PFSK-1 (cell line): ENCODE results near the gene MED23.

Experiments used
- FOXP2 ChIP-seq: optimal IDR thresholded peaks from 2 replicates; pipeline ENCODE3; 2011; ENCODE audit warnings: borderline replicate concordance, control low read depth, inconsistent platforms; ENCODE audit not compliant: insufficient read depth; ENCODE audit errors: extremely low read length, extremely low read depth
- POLR2AphosphoS5 ChIP-seq: IDR thresholded peaks from 2 replicates; pipeline ENCODE4 v1.6.1; 2012; ENCODE audit warnings: low read depth, mild to moderate bottlenecking, control low read depth, low read length, moderate library complexity

DNA sequence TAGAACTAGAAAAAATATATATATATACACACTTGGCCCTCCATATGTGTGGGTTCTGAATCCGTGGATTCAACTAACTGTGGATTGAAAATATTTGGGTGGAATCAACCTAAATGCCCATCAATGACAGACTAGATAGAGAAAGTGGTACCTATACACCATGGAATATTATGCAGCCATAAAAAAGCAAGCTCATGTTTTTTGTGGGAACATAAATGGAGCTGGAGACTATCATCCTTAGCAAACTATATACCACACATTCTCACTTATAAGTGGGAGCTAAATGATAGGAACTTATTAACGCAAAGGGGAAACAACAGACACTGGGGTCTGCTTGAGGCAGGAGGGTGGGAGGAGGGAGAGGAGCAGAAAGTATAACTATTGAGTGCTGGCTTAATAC, 45.1 kb upstream of the MED23 start:
- TF ChIP-seq POLR2AphosphoS5 (no peak), FOXP2 (no peak)
